ENCODE data around the gene EML6. TPM values are rescaled to one million over a fixed set of nuclear protein-coding genes. Genes with fewer than 3 reads are reported as not detected.
A peak's percentile ranks its signal among the peaks of the same experiment; 100 is the strongest.

EML6 gene
- total and polyA plus RNA-seq, 2 donors (not counting 1 experiment from before 2014, with no cell fraction given): 0.34 to 1.3 TPM

GRCh38 chr2:54981385-54981784 is 257.9 kb downstream of the EML6 start:
- H3K27ac ChIP-seq (ENCODE audit: insufficient read depth, low read length): no peak overlapping the region
- H3K27me3 ChIP-seq (ENCODE audit: control insufficient read depth, insufficient read depth, low read length): no peaks in the 10 kb centered on the region
- no peak overlapping the region for H3K9ac ChIP-seq (ENCODE audit: insufficient read depth, low read length)
- peaks cover 22% of the 10 kb centered on the region for H3K4me1 ChIP-seq (ENCODE audit: control insufficient read depth, extremely low read depth, insufficient read depth, low read length)
- H3K79me2 ChIP-seq (ENCODE audit: control insufficient read depth, insufficient read depth, low read length): peaks cover 97% of the 10 kb centered on the region
- no peak overlapping the region for H3K4me3 ChIP-seq (replicated peaks in 1 of 4; ENCODE audit: control extremely low read depth in 1 of 4, insufficient read depth in 1 of 4, low read depth in 3 of 4, low read length in 4 of 4)
- H3K4me2 ChIP-seq (ENCODE audit: extremely low read depth, insufficient read depth, low read length): peak overlapping the region; percentile 2
- no peak for TF ChIP-seq EZH2 (IDR thresholded peaks at IDR 0.05; ENCODE audit: low read length, missing control alignments)
- no peak for TF ChIP-seq CTCF (conservative IDR thresholded peaks at IDR 0.05 in 1 of 2, IDR thresholded peaks at IDR 0.05 in 1 of 2; ENCODE audit: low read depth in 1 of 2, low read length in 2 of 2)
- H3K36me3 ChIP-seq (ENCODE audit: control insufficient read depth, insufficient read depth, low read length): peaks cover 16% of the 10 kb centered on the region
- H4K20me1 ChIP-seq (ENCODE audit: control insufficient read depth, extremely low read depth, insufficient read depth, low read length): peaks cover 15% of the 10 kb centered on the region
- no peak for DNase-seq (ENCODE audit: low read depth in 2 of 2)
- no peak overlapping the region for H2AFZ ChIP-seq (ENCODE audit: low read length)
- no peaks in the 10 kb centered on the region for H3K9me3 ChIP-seq (ENCODE audit: control insufficient read depth, insufficient read depth, low read depth, low read length)

DNA sequence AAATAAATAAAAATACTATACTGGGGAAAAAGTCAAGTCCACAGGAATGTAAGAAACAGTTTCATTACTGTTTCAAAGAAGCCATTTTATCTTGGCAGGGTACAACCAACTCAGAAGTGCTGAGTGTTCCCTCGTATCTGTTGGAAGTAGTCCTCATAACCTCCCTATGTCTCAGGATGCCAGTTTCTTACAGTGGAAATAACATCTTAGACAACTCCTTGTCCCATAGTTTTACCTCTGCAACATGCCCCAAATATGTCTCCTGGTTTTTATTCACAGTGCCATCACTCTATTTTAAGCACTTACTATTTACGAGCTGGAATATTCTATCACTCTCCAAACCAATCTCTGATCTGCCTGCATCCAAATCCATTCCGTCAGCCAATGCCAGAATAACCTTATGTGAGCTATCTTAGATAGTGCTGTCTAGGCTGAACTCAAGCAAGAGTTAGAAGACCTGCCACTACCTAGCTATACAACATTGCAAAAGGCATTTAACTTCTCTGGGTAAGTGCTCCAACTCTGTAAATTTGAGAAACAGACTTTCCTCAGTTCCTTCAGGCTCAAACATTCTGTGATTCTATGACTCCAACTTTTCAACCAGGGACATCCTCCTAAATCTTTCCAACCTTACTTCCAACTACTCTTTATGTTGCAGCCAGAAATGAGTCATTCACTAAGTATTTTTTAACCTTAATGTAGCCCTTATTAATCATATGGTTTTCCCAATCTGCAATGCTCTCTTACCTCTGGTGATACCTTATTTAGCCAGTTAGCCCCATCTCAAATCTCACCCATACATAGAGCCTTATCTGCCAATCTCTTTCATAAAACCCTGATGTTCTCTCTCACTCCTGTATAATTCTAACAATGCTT is 260.1 kb downstream of the EML6 start:
- no peak overlapping the region for H3K9ac ChIP-seq (ENCODE audit: insufficient read depth, low read length)
- H3K4me3 ChIP-seq (replicated peaks in 1 of 4; ENCODE audit: control extremely low read depth in 1 of 4, insufficient read depth in 1 of 4, low read depth in 3 of 4, low read length in 4 of 4): peak overlapping the region in 1 of 4 experiments; percentile 15
- H3K27ac ChIP-seq (ENCODE audit: insufficient read depth, low read length): no peak overlapping the region
- H3K79me2 ChIP-seq (ENCODE audit: control insufficient read depth, insufficient read depth, low read length): peaks cover 97% of the 10 kb centered on the region
- H3K36me3 ChIP-seq (ENCODE audit: control insufficient read depth, insufficient read depth, low read length): peaks cover 14% of the 10 kb centered on the region
- peaks cover 14% of the 10 kb centered on the region for H3K4me1 ChIP-seq (ENCODE audit: control insufficient read depth, extremely low read depth, insufficient read depth, low read length)
- TF ChIP-seq CTCF (conservative IDR thresholded peaks at IDR 0.05 in 1 of 2, IDR thresholded peaks at IDR 0.05 in 1 of 2; ENCODE audit: low read depth in 1 of 2, low read length in 2 of 2) (no peak), EZH2 (IDR thresholded peaks at IDR 0.05; ENCODE audit: low read length, missing control alignments) (no peak)
- no peak overlapping the region for H2AFZ ChIP-seq (ENCODE audit: low read length)
- H3K27me3 ChIP-seq (ENCODE audit: control insufficient read depth, insufficient read depth, low read length): no peaks in the 10 kb centered on the region
- H3K9me3 ChIP-seq (ENCODE audit: control insufficient read depth, insufficient read depth, low read depth, low read length): no peaks in the 10 kb centered on the region
- peaks cover 11% of the 10 kb centered on the region for H4K20me1 ChIP-seq (ENCODE audit: control insufficient read depth, extremely low read depth, insufficient read depth, low read length)
- peak in 1 of 2 donors; percentile 71 for DNase-seq (ENCODE audit: low read depth in 2 of 2)
- peak overlapping the region; percentile 37 for H3K4me2 ChIP-seq (ENCODE audit: extremely low read depth, insufficient read depth, low read length)

DNA sequence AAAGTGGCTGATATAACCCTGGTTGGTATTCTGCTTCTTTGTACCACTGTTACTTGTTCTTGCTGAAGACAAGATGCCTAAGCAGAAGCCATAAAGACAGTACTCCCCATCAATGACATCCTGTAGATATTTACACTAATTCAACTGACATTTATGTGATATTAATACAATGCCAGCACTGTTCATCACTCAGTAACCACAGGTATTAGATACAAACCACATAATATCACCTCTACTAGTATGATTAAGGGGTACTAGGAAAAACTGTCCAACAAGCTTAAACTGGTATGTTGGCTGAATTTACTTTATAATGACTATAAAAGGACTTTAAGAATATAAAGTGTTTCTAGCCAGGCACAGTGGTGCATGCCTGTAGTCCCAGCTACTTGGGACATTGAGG is 261.0 kb downstream of the EML6 start:
- no peak for TF ChIP-seq EZH2 (IDR thresholded peaks at IDR 0.05; ENCODE audit: low read length, missing control alignments)
- no peak for TF ChIP-seq CTCF (conservative IDR thresholded peaks at IDR 0.05 in 1 of 2, IDR thresholded peaks at IDR 0.05 in 1 of 2; ENCODE audit: low read depth in 1 of 2, low read length in 2 of 2)
- Histone ChIP-seq H3K4me2 (ENCODE audit: extremely low read depth, insufficient read depth, low read length) (peak overlapping the region; percentile 25), H3K36me3 (ENCODE audit: control insufficient read depth, insufficient read depth, low read length) (peaks cover 14% of the 10 kb centered on the region), H4K20me1 (ENCODE audit: control insufficient read depth, extremely low read depth, insufficient read depth, low read length) (peaks cover 13% of the 10 kb centered on the region), H3K27ac (ENCODE audit: insufficient read depth, low read length) (no peak overlapping the region), H3K9me3 (ENCODE audit: control insufficient read depth, insufficient read depth, low read depth, low read length) (no peaks in the 10 kb centered on the region), H3K79me2 (ENCODE audit: control insufficient read depth, insufficient read depth, low read length) (peaks cover 97% of the 10 kb centered on the region), H3K4me3 (replicated peaks in 1 of 4; ENCODE audit: control extremely low read depth in 1 of 4, insufficient read depth in 1 of 4, low read depth in 3 of 4, low read length in 4 of 4) (peak overlapping the region in 1 of 4 experiments; percentile 5), H3K4me1 (ENCODE audit: control insufficient read depth, extremely low read depth, insufficient read depth, low read length) (peaks cover 14% of the 10 kb centered on the region), H3K27me3 (ENCODE audit: control insufficient read depth, insufficient read depth, low read length) (no peaks in the 10 kb centered on the region), H3K9ac (ENCODE audit: insufficient read depth, low read length) (no peak overlapping the region), H2AFZ (ENCODE audit: low read length) (no peak overlapping the region)
- peak in 1 of 2 donors; percentile 63 for DNase-seq (ENCODE audit: low read depth in 2 of 2)

Data from fibroblast of lung (primary cell).